RWPE2 (cell line): ENCODE data around the gene KBTBD12.

ENCODE experiments used
- ATAC-seq: fragments of 200-7000 bp; cut with Tn5 transposase; 3 replicates; pipeline ENCODE4 v1.9.1; 2021; ENCODE audit warnings: low read depth
- DNase-seq: peaks from one replicate; pipeline ENCODE4 v3.0.0-alpha.2; 2020; ENCODE audit warnings: low spot score
- H3K27ac ChIP-seq: fragments of 450-650 bp; 2 replicates; pipeline ENCODE4 v1.5.1; 2017; ENCODE audit warnings: mild to moderate bottlenecking; ENCODE audit not compliant: poor library complexity, severe bottlenecking
- H3K27me3 ChIP-seq: fragments of 250-450 bp; sonication (Bioruptor Pico); 2 replicates; pipeline ENCODE4 v1.5.1; 2021; ENCODE audit warnings: mild to moderate bottlenecking, moderate library complexity; ENCODE audit not compliant: insufficient read depth, poor library complexity, severe bottlenecking
- H3K36me3 ChIP-seq: fragments of 250-450 bp; sonication (Bioruptor Pico); 2 replicates; pipeline ENCODE4 v1.5.1; 2020; ENCODE audit warnings: low read depth, mild to moderate bottlenecking, moderate library complexity
- H3K4me1 ChIP-seq: fragments of 250-450 bp; sonication (Bioruptor Pico); 2 replicates; pipeline ENCODE4 v1.5.1; 2021; ENCODE audit warnings: mild to moderate bottlenecking, moderate library complexity; ENCODE audit not compliant: insufficient read depth, poor library complexity, severe bottlenecking
- H3K4me3 ChIP-seq: fragments of 250-450 bp; sonication (Bioruptor Pico); 2 replicates; pipeline ENCODE4 v1.5.1; 2021; ENCODE audit warnings: mild to moderate bottlenecking, moderate library complexity; ENCODE audit not compliant: severe bottlenecking
- H3K9me3 ChIP-seq: fragments of 250-450 bp; sonication (Bioruptor Pico); 2 replicates; pipeline ENCODE4 v1.5.1; 2021; ENCODE audit warnings: mild to moderate bottlenecking, moderate library complexity; ENCODE audit not compliant: severe bottlenecking
- CTCF ChIP-seq: fragments of 450-650 bp; IDR thresholded peaks from one replicate; pipeline ENCODE4 v1.5.1; 2017; ENCODE audit warnings: mild to moderate bottlenecking, moderate library complexity; ENCODE audit not compliant: poor library complexity, severe bottlenecking

KBTBD12 gene

GRCh38 chr3:127933396-127933795, 18.4 kb downstream of the KBTBD12 start:
- no peak for ATAC-seq
- H3K27ac ChIP-seq = no peak overlapping the region

GRCh38 chr3:127938800-127939199, 23.8 kb downstream of the KBTBD12 start:
- Histone ChIP-seq H3K27me3 (no peaks in the 10 kb centered on the region), H3K27ac (no peak overlapping the region), H3K9me3 (no peaks in the 10 kb centered on the region), H3K36me3 (no peaks in the 10 kb centered on the region), H3K4me1 (no peaks in the 10 kb centered on the region), H3K4me3 (no peak overlapping the region)
- ATAC-seq = no peak
- no peak for DNase-seq
- TF ChIP-seq CTCF = no peak

More at GRCh38 chr3:127933396-127933795, 18.4 kb downstream of the KBTBD12 start:
- Histone ChIP-seq H3K9me3 (no peaks in the 10 kb centered on the region), H3K4me3 (no peak overlapping the region), H3K27me3 (no peaks in the 10 kb centered on the region), H3K36me3 (no peaks in the 10 kb centered on the region), H3K4me1 (peaks cover 5% of the 10 kb centered on the region)
- no peak for DNase-seq
- no peak for TF ChIP-seq CTCF

- no peak for TF ChIP-seq CTCF
- H3K27ac ChIP-seq = no peak overlapping the region
- H3K4me1 ChIP-seq = no peaks in the 10 kb centered on the region
- no peak overlapping the region for H3K4me3 ChIP-seq
- ATAC-seq (no peak), DNase-seq (no peak)
- no peaks in the 10 kb centered on the region for H3K27me3 ChIP-seq
- H3K36me3 ChIP-seq = no peaks in the 10 kb centered on the region
- no peaks in the 10 kb centered on the region for H3K9me3 ChIP-seq
These were observed 25.1 kb downstream of the KBTBD12 start for GRCh38 chr3:127940116-127940515.

GRCh38 chr3:127942613-127943012, 27.6 kb downstream of the KBTBD12 start:
- no peaks in the 10 kb centered on the region for H3K9me3 ChIP-seq

More at GRCh38 chr3:127942613-127943012, 27.6 kb downstream of the KBTBD12 start:
- Histone ChIP-seq H3K4me3 (no peak overlapping the region), H3K36me3 (no peaks in the 10 kb centered on the region), H3K27ac (no peak overlapping the region), H3K4me1 (no peaks in the 10 kb centered on the region), H3K27me3 (no peaks in the 10 kb centered on the region)
- DNase-seq (no peak), ATAC-seq (no peak)
- TF ChIP-seq CTCF = no peak
